ENCODE results near the gene NECTIN3. TPM values are rescaled to one million over a fixed set of nuclear protein-coding genes. Genes with fewer than 3 reads are reported as not detected.

NECTIN3 gene
- total RNA-seq, 4 donors from 2014 or later = 1.4 to 9.9 (median 2.0) TPM

- no peaks in the 10 kb centered on the region for H3K9me3 ChIP-seq
- H3K27me3 ChIP-seq = no peaks in the 10 kb centered on the region
- 48 to 52% methylated on average over 3 of the region's 3 CpGs for WGBS, 2 donors
- H3K36me3 ChIP-seq = no peaks in the 10 kb centered on the region
- TF ChIP-seq CTCF (IDR thresholded peaks at IDR 0.05) (no peak), POLR2A (IDR thresholded peaks at IDR 0.05) (no peak)
- no peak overlapping the region for H3K4me3 ChIP-seq
- no peak overlapping the region for H3K27ac ChIP-seq
- H3K4me1 ChIP-seq = peaks cover 0 to 6% (median 0%) of the 10 kb centered on the region in 3 donors
- intact Hi-C loops (cut with DNase I) = no loop called here
- no peak for DNase-seq
Observed at GRCh38 chr3:111081008-111081545, 9.5 kb downstream of the NECTIN3 start.

GRCh38 chr3:111084911-111085310 lies 13.3 kb downstream of the NECTIN3 start:
- Histone ChIP-seq H3K4me3 (no peak overlapping the region), H3K36me3 (no peaks in the 10 kb centered on the region), H3K4me1 (peaks cover 0 to 6% (median 5%) of the 10 kb centered on the region in 3 donors), H3K27me3 (no peaks in the 10 kb centered on the region), H3K9me3 (no peaks in the 10 kb centered on the region), H3K27ac (no peak overlapping the region)
- intact Hi-C loops (cut with DNase I) = no loop called here
- no peak for DNase-seq
- TF ChIP-seq CTCF (IDR thresholded peaks at IDR 0.05) (no peak), POLR2A (IDR thresholded peaks at IDR 0.05) (no peak)
- WGBS, 2 donors = 70 to 72% methylated on average over 2 of the region's 2 CpGs

GRCh38 chr3:111087924-111088469 lies 16.4 kb downstream of the NECTIN3 start:
- intact Hi-C loops (cut with DNase I) = no loop called here
- no peaks in the 10 kb centered on the region for H3K27me3 ChIP-seq

GRCh38 chr3:111096487-111097209 lies 25.0 kb downstream of the NECTIN3 start:
- no peaks in the 10 kb centered on the region for H3K9me3 ChIP-seq
- no peak overlapping the region for H3K4me3 ChIP-seq
- H3K27me3 ChIP-seq = no peaks in the 10 kb centered on the region
- no peaks in the 10 kb centered on the region for H3K4me1 ChIP-seq
- H3K27ac ChIP-seq = no peak overlapping the region
- no peaks in the 10 kb centered on the region for H3K36me3 ChIP-seq
- WGBS, 2 donors = 79 to 93% methylated on average over 3 to 4 of the region's 10 CpGs
- DNase-seq = no peak
- intact Hi-C loops (cut with DNase I) = no loop called here
- no peak for TF ChIP-seq CTCF (IDR thresholded peaks at IDR 0.05)
- no peak for TF ChIP-seq POLR2A (IDR thresholded peaks at IDR 0.05)

More at GRCh38 chr3:111087924-111088469, 16.4 kb downstream of the NECTIN3 start:
- peaks cover 0 to 5% (median 0%) of the 10 kb centered on the region in 3 donors for H3K4me1 ChIP-seq
- H3K36me3 ChIP-seq = no peaks in the 10 kb centered on the region
- no peak overlapping the region for H3K27ac ChIP-seq
- H3K9me3 ChIP-seq = no peaks in the 10 kb centered on the region
- TF ChIP-seq POLR2A (IDR thresholded peaks at IDR 0.05) = no peak
- no peak for TF ChIP-seq CTCF (IDR thresholded peaks at IDR 0.05)
- no peak for DNase-seq
- no peak overlapping the region for H3K4me3 ChIP-seq

- no peak overlapping the region for H3K4me3 ChIP-seq
- H3K27ac ChIP-seq = no peak overlapping the region
- TF ChIP-seq POLR2A (IDR thresholded peaks at IDR 0.05) (no peak), CTCF (IDR thresholded peaks at IDR 0.05) (no peak)
- intact Hi-C loops (cut with DNase I) = no loop called here
- DNase-seq = no peak
- no peaks in the 10 kb centered on the region for H3K36me3 ChIP-seq
- H3K27me3 ChIP-seq = no peaks in the 10 kb centered on the region
- WGBS, 2 donors = 50 to 77% methylated on average over 1 of the region's 1 CpG
- H3K4me1 ChIP-seq = no peaks in the 10 kb centered on the region
- no peaks in the 10 kb centered on the region for H3K9me3 ChIP-seq
Observed at GRCh38 chr3:111103807-111104206, 32.2 kb downstream of the NECTIN3 start.
